HG03378 (cell line): Measurements from ENCODE around the gene PTPRN.
"Not testable (repeated sequence)": the region's sequence is repeated elsewhere in the genome, so short reads cannot be mapped to it uniquely, and the experiment has no call there.

Experiments
- ATAC-seq: cut with Tn5 transposase; IDR thresholded peaks from one replicate; pipeline ENCODE4 v1.9.1; 2021; ENCODE audit warnings: mild to moderate bottlenecking, moderate library complexity; ENCODE audit not compliant: unreplicated experiment

Gene PTPRN

DNA sequence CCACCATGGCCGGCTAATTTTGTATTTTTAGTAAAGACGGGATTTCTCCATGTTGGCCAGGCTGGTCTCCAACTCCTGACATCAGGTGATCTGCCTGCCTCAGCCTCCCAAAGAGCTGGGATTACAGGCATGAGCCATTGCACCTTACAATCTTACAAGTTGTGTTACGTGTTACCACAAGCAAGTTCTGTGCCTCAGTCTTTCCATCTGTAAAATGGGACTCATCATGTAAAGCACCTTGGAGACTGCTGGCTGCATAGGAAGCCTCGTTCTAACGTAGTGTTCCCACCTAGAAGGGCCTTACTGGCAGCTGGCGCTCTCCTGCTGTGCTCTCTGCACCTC lies 20.0 kb downstream of the PTPRN start:
- no peak for ATAC-seq

DNA sequence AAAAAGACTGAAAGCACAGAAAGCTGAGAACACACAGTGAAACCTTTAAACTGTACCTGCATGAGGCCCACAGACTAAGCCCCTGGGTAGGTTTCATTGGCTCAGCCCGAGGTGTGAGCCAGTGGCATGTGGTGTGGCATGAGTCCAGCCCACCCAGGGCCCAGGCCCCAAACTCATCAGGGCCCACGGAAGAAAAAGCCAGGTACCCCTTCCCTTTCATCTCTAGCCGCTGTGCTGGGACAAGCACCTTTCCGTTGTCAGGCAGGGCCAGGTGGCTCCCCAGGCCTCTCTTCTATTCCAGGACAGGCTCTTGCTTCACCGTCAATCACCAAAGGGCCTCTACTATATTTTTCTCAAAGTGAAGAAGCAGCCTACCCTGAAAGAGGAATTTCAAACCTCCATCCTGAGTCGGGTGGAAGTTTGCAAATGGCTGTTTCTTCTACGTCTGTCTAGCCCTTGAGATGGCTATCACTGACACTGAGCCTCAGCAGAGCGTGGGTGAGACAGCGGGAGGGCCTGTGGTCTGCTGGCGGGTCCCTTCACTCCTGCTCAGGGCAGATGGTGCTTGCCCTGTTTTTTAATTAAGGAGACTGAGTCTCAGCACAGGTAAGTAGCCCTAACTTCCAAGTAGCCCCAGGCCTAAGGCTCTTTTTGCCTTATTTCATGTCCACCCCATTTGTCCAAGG lies 21.5 kb downstream of the PTPRN start:
- no peak for ATAC-seq

DNA sequence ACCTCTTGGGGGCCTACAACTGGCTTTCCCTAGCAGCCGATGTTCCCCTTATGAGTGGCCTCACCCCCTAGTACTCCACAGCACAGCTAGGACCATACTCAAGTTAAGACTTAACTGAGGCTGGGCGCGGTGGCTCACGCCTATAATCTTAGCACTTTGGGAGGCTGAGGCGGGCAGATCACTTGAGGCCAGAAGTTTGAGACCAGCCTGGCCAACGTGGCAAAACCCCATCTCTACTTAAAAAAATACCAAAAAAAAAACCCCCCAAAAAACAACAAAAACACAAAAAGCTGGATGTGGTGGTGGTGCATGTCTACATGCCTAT lies 22.1 kb downstream of the PTPRN start:
- ATAC-seq = not testable (repeated sequence)

DNA sequence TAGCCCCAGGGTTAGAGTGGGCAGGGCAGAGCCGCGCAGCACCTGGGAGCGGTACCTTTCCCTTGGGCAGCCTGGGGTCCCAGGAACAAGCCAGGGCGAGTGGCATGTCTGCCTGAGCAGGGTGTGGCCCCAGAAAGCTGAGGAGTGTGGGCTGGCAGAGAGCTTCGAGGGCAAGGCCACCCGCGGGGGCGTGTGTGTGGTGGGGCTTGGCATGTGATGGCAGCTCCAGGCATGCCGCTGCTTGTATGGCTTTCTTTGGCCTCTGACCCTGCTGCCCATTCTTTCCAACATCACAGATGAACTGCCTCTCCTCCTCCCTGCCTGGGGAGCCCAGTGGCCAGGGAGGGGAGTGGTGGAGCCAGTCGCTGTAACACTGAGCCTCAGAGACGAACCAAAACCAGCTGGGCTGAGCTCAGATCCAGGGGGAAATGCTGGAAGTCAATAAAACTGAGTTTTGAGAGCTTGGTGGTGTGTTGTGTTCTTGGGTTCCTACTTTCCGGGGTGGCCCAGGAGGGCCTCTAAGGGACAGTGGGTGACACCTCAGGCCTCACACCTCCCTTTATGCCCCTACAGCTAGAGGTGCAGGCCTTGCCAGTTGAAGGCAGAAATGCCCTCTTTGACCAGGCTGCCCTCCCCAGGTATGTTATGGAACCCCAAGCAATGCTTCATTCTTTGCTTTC lies 22.6 kb downstream of the PTPRN start:
- no peak for ATAC-seq

DNA sequence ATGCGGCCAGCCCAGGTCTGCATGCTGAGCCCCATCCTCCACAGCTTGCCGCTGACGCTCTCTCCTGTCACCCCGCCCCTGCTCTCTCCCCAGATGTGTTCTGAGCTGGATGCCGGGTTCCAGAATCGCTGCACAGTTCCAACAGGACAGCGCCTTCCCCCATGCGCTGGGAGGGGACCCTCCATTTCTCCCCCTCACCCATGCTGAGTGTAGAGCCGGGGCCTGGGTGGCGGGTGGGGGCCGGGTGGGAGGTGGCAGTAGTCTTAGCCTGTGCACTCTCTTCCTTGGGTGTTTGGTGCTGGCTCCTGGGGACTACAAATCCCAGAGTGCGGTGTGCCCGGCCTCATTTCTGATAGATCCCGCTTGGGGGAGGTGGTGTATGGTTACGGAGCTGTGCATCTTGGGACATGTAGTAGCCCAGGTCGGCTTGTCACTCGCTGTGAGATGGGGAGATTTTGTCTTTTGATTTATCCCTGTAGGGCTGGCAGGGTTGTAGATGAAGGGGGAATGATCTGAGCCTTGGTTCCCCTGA lies 23.2 kb downstream of the PTPRN start:
- no peak for ATAC-seq

DNA sequence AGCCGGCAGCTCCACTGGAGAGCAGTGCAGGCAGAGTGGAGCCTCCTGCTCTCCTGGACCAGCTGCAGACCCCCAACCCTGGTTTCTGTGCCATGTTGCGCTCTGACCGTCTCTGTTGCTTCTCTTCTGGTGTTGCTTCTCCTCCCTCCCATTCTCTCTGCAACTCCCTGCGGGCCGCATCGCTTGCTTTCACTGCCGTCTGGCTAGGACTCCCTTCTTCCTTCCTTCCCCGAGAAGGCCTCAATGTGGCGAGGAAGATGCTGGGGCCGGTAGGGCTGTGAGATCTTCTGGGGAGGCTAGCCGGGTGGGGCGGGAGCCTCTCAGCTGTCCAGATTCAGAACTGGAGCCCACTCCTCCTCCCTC lies 23.8 kb downstream of the PTPRN start:
- no peak for ATAC-seq

DNA sequence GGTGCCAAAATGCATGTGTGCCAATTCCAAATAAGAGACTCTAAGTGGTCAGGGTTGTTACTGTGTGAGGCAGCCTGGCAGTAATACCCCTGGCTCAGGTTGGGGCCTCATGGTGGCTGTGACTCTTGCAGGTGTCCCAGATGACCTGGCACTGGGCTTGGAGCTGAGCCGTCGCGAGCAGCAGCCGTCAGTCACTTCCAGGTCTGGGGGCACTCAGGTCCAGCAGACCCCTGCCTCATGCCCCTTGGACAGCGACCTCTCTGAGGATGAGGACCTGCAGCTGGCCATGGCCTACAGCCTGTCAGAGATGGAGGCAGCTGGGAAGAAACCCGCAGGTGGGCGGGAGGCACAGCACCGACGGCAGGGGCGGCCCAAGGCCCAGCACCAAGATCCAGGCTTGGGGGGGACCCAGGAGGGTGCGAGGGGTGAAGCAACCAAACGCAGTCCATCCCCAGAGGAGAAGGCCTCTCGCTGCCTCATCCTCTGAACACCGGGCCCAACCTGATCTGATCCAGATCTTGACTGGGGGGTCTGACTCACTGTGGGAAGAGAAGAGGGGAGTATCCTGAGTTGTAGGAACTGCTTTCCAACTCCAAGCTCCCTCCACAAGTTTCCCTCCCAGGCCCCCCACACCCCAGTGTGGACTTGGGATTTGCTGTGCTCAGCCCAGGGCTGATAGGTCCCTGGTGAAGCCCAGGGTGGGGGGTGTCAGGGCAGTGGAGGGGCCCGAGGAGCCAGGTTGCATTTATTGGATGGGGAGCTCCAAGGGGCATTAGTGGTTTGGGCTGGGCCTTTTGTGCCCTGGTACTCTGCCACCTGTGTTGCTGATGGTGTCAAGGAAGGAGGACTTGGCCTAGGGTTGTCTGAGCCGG lies 24.5 kb downstream of the PTPRN start:
- no peak for ATAC-seq

DNA sequence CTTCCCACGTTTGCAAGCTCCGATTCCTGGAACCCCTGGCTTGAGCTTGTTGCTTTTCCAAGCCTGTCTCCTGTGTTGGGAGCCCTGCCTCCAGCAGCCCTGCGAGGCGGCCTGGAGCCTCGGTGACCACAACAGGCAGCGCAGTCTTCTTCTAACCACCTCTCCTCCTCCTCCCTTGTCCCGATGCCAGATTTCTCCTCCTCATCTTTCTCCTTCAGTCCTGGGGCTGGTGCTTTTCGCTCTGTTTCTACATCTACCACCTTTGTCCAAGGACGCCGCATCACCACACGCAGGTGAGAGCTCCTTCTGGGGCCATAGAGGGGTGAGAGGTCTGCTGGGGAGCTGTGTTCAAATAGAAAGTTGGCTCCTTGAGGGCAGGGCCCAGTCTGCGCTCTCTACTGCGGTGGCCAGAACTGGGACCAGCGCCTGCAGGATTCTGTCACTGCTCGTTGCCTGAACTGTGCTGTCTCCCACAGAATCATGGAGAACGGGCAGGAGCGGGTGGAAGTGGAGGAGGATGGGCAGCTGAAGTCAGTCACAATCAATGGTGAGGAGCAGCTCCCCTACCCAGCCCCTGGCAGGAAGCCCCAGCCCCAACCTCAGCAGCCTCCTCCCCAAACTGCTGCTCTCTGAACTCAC lies 26.1 kb downstream of the PTPRN start:
- no peak for ATAC-seq

DNA sequence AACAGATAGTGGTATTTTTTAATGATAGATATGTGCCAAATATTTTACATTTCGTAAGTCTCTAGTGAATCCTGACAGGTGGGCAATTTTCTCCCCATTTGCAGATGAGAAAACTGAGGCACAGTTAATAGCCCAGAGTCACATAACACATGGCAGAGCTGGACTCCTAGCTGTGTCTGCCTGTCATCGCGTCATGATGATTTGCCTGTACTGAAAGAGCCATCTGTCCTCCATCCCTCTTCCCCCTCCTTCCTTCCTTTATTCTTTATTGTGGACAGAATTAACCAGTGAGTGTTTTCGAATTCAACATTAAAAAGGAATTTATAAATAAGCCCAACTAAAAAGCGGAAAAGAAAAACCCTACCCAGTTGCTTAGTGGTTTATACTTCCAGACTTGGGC lies 26.8 kb downstream of the PTPRN start:
- ATAC-seq = no peak

DNA sequence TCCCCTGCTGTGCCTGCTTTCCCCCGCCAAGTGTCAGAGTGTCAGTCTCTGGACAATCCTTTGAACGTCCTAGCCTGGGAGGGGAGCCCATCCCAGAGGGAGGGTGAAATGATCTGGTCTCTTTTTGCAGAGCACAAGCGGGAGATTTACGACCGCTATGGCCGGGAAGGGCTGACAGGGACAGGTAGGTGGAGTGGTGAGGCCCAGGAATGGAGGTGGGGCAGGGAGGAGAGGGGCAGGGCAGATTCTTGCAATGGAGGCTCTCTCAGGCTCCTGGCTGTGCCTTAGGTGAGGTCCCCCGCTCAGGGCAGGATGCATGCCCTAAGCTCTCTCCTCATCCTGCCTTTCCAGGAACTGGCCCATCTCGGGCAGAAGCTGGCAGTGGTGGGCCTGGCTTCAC lies 27.6 kb downstream of the PTPRN start:
- no peak for ATAC-seq

DNA sequence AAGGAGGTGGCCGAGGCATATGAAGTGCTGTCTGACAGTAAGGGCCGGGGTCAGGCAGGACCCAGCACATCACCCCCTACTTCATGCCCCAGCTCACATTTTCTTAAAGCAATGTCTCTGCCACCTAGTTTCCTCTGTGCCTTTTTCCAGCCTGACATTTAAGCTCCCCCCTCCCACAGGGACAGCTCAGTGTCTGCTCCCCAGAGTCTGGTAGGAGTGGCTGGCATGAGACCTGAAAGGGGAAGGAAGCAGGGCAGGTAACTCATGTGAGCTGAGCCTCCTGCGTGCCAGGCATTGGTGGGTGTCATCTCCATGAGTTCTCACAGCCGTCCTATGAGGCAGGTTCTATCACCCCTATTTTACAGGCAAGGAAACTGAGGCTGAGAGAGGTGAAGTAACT lies 28.6 kb downstream of the PTPRN start:
- ATAC-seq = no peak

DNA sequence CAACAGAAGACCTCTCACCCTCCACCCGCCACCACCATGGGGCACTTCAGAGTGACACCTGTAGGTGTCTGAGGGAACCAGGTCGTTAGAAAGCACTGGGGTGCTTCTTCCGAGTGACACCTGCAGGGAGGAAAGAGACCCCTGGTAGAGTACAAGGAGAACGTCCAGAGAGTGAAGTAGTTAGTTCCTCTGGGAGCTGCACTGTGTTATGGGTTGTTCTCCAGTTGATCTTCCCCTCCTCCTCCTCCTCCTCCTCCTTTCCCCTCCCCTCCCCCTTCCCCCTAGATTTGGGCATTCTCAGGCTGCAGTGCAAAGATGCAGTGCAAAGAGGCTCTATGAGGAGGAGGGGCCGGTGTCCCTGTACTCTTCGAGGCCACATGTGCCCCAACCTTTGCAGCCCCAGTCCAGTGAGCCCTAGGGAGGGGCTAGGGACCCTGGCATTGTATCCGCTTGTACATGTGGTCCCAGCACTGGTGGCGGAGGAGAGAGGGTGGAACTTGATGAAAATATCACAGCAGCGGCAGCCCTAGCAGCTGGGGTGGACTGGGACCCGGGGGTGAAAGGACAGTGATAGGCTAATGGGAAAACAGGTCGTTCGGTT lies 29.2 kb downstream of the PTPRN start:
- ATAC-seq = no peak

DNA sequence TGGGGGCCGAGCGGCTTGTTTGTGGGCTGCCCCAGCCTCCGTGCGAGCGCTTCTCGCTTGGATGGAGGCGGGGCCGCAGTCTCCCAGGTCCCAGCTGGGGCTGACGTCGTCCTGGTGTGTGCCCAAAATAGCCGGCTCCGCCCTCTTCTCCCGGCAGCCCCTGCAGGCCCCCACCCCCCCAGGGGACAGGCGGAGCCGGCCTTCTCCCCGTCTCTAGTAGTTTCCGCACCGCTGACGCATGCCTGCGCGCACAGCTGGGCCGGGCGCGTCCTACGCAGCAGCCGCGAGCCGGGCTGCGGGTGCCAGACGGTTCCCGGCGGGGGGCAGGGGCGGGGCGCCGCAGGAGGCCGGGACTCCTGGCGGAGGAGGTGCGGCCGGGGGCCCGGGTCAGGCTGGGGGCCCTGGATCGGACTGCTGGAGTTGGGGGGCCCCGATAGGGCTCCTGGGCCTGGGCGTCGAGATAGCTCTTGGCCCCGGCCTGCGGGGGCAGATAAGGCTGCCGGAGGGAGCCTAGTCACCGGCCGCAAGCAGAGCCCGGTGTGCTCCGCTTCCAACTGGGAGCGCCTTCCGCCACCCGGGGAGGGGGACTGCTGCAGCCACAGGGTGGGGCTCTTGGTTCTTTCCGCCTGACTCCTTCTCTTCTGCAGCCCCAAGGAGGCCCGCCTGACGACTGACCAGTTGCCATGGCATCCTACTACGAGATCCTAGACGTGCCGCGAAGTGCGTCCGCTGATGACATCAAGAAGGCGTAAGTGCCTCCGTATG lies 29.9 kb downstream of the PTPRN start, which contains the start of gene DNAJB2:
Gene DNAJB2 (plus strand): TSS at position 216 of the 765 bp plus-strand sequence. CDS start 468 bp downstream, at position 684.
- peak; percentile 75 for ATAC-seq

DNA sequence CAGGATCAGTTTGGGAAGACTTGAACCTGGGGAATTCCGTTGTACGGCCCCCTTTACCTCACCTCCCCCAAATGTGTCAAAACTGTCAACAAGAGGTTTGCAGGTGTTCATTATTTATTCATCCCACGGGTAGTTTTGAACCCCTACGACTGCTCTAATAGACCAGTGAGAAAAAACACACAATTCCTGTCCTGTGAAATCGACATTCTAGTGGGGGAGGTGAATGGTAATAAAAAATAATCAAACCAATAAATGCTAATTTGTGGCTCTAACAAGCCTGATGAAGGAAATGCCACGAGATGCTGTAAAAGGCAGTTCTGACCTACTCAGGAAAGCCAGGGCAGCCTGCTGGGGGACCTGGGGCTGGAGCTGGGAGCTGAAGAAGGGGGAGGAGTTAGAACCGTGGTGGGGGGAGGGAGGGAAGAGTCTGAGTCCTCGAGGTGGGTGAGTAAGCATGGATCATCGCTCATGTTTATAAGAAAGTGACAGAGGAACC lies 30.5 kb downstream of the PTPRN start:
- no peak for ATAC-seq

DNA sequence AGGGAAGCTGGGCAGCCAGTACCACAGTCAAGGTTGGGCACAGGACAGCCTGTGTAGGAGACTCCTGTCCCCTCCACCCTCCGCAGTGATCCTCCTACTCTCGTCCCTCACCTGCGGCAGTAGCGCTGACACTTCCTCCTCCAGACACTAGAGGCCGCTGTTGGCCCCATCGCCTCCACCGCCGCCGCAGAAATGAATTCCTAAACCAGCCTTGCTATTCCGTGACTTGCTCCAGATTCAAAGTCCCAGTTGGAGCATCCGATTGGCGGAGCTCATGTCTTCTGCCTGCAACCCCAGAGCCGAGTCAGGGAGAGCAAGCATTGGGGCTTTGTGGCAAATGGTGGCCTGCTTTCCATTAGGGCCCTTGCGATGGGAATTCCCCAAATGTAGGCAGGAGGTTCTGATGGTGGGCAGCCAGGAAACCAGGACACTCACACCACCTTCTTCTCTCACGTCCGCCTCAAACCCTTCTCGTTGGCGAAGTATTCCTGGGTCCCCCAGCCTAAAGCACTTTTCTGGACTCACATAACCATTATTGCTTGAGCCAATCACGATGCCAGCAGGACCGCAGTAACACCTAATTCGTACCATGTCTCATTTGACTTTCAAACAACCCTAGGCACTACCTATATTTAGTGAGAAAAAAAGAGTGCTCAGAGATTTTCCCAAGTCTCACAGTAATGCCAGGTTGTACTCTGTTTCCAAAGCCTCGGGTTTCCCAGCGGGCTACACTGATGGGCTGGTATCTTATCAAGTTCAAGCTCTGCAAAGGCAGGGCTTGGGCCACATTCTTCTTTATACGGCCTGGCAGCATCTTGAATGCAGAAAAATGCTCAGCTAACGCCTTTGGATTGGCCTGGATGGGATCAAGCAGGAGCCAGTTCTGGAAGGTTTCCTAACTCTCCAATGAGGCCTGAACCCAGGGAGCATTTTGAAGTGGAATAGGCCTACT lies 31.2 kb downstream of the PTPRN start:
- ATAC-seq = no peak

DNA sequence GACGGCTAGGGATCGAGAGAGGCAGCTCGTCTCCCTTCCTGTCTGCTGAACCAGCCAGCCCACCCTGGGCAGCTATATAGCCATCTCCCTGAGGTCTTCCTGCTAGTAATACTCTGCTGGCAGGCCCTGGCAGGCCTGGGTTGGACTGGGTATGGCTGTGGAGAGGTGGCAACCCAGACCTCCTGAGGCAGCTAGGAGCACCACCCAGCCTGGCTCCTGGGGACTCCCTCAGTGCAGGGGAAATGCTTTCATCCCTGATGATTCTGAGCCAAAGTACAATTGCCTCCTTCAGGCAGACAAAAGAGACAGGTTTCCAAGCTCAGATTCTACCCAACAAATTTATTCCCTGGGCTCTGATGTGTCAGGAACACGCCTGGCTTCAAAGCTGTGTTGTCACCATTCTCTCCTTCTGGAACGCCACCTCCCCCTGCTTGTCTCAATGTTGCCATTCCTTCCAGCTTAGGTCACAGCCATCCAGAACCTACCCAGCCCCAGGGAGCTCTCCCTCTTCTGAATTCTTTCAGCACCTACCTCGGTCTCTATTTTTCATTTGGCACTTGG lies 34.8 kb downstream of the PTPRN start:
- ATAC-seq = no peak

DNA sequence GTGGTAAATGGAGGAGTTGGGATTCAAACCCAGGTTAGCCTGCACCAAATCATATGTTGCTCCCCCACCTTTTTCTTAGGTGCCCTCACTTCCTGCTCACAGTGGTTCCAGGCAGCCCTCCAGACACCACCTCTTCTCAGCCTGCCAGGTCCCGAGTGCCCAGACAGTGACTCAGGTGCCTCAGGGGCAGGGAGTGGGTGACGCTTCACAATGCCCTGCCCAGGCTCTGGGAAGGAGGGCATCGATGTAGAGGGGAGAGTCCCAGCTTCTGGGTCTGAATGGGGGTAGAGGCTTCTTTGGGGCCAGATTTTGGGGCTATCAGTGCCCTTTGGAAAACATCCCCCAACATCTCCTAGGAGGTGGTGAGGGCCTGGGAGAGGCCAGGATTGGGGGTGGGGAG lies 35.3 kb downstream of the PTPRN start:
- ATAC-seq = no peak

DNA sequence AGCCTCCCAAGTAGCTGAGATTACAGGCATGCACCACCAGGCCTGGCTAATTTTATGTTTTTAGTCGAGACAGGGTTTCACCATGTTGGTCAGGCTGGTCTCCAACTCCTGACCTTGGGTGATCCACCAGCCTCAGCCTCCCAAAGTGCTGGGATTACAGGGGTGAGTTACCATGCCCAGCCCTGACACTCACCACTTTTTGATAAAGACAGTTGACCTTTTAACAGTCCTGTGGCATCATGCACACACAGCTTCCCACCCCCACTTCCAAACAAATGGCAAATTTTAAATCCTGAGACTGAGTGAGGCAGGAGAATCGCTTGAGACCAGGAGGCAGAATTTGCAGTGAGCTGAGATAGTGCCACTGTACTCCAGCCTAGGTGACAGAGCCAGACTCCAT lies 36.2 kb downstream of the PTPRN start:
- ATAC-seq = no peak

DNA sequence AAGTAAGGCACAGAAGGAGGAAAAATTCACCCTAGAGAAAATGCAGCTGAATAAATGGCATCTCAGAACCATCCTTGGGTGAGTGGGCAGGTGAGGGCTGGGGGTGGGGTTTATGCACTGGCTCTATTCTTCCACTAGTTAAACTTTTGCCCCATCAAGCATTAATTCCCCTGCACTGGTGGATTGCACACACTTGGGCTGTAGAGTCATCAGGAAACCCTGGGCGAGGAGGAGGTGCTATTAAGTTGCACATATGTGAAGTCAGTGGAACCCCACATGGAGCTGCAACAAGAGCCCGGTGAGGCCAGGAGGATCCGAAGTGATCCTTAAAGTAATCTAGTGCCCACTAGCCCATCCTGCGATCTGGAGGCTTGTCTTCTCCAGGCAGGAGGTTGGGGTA lies 36.8 kb downstream of the PTPRN start:
- no peak for ATAC-seq
